AG09319 (cell line): ENCODE data around the gene FLNA.

ENCODE experiments used
- DNase-seq: peaks from one replicate; pipeline ENCODE4 v3.0.0-alpha.2; 2010; ENCODE audit warnings: low read depth; ENCODE audit errors: extremely low read depth
- CTCF ChIP-seq: IDR thresholded peaks from 2 replicates; pipeline ENCODE4 v1.5.1; 2011; ENCODE audit warnings: low read depth, mild to moderate bottlenecking, inconsistent platforms, low read length, moderate library complexity

Gene FLNA

GRCh38 chrX:154375156-154375504 lies 696 bp upstream of the FLNA start:
- no peak for TF ChIP-seq CTCF
- no peak for DNase-seq

- TF ChIP-seq CTCF: peak; percentile 46
- peak; percentile 62 for DNase-seq
Measured at GRCh38 chrX:154373340-154374306, 811 bp downstream of the FLNA start.

GRCh38 chrX:154372612-154373022 lies 1.8 kb downstream of the FLNA start:
- no peak for DNase-seq
- TF ChIP-seq CTCF: no peak

GRCh38 chrX:154371789-154372300 lies 2.6 kb downstream of the FLNA start:
- no peak for DNase-seq
- TF ChIP-seq CTCF: no peak

GRCh38 chrX:154371017-154371788 lies 3.2 kb downstream of the FLNA start:
- peak; percentile 87 for DNase-seq
- TF ChIP-seq CTCF: no peak

GRCh38 chrX:154370300-154371016 lies 4.0 kb downstream of the FLNA start:
- TF ChIP-seq CTCF: no peak
- DNase-seq: no peak
